Psoas muscle (tissue), 8 donors: ENCODE results near the gene SIPA1L3. TPM values are rescaled to one million over a fixed set of nuclear protein-coding genes. Genes with fewer than 3 reads are reported as not detected.

Source experiments
- ATAC-seq, 4 donors: fragments of 200-7000 bp; cut with Tn5 transposase; one replicate each; pipeline ENCODE4 v1.9.1; 2020; ENCODE audit warnings: moderate library complexity in 3 of 4, mild to moderate bottlenecking in 2 of 4
- DNase-seq, 2 donors: peaks; one replicate each; pipeline ENCODE4 v3.0.0-alpha.2; 2020
- H3K27ac ChIP-seq: fragments of 200-600 bp; one replicate; pipeline ENCODE4 v1.8.0; 2022
- H3K27me3 ChIP-seq, 3 donors: fragments of 200-600 bp in 1 of 3; one replicate each; pipeline versions ENCODE4 v1.6.1 to v1.8.0; 2013 to 2022; ENCODE audit warnings: low read length in 2 of 3, mild to moderate bottlenecking in 2 of 3, moderate library complexity in 1 of 3; ENCODE audit not compliant: insufficient read depth in 3 of 3
- H3K36me3 ChIP-seq, 2 donors: fragments of 200-600 bp in 1 of 2; one replicate each; pipeline versions ENCODE4 v1.6.1 to v1.8.0; 2013 to 2022; ENCODE audit warnings: low read depth in 1 of 2, mild to moderate bottlenecking in 1 of 2, moderate library complexity in 1 of 2; ENCODE audit not compliant: insufficient read depth in 1 of 2
- H3K4me1 ChIP-seq: fragments of 200-600 bp; one replicate; pipeline ENCODE4 v1.8.0; 2022
- H3K4me3 ChIP-seq: fragments of 200-600 bp; one replicate; pipeline ENCODE4 v1.8.0; 2022; ENCODE audit warnings: mild to moderate bottlenecking
- H3K9me3 ChIP-seq: fragments of 200-600 bp; one replicate; pipeline ENCODE4 v1.8.0; 2022
- WGBS, 3 donors: extraction: QIAGEN DNeasy Blood & Tissue Kit; methylation state at CpG; one replicate each; pipeline versions ENCODE4 v1.1.6 to v1.1.7; 2013; 5-methylcytosine and 5-hydroxymethylcytosine counted together
- intact Hi-C, 2 donors: fragments of 100-400 bp; cut with DNase I; formaldehyde crosslinking; loops; one replicate each; pipeline versions ENCODE4 v1.11.0 to v1.14.2; 2022
- polyA plus RNA-seq, 3 donors: library from polyadenylated mRNA; stranded (reverse); fragments of 200-250 nt; gene quantifications; one replicate each; pipeline ENCODE4 v1.2.3, GENCODE V29; 2013
- total RNA-seq, 4 donors: library from RNA; stranded (reverse); fragmentation: NEBNext Ultra II Directional in 2 of 4; extraction: Animal tissue kit (Norgen Biotek cat#: 25700) in 2 of 4; gene quantifications; one replicate each; pipeline versions ENCODE4 v1.2.1 to v1.2.4, GENCODE V29; 2021 to 2023
- TF ChIP-seq, protein P1 (sequence below): fragments of 200-600 bp; IDR thresholded peaks from one replicate; pipeline ENCODE4 v1.8.0; 2022; ENCODE audit warnings: antibody characterized with exemption
- donor health status: healthy with polysubstance abuse.
- donor health status: DM: no; HTN: no; CAD: no; lungs with moderate emphysema.
- donor health status: Bipolar disorder and iron deficiency.
- donor health status: healthy.
- donor health status: DM: yes; HTN: yes; CAD: no.
- donor health status: DM: no; HTN: no; CAD: no.
- donor health status: DM: no; HTN: no; CAD: no.
- donor health status: DM: yes; HTN: yes; CAD: no.

Gene SIPA1L3
- total and polyA plus RNA-seq, 7 donors, result 2.9 to 28.2 (median 8.3) TPM

DNA sequence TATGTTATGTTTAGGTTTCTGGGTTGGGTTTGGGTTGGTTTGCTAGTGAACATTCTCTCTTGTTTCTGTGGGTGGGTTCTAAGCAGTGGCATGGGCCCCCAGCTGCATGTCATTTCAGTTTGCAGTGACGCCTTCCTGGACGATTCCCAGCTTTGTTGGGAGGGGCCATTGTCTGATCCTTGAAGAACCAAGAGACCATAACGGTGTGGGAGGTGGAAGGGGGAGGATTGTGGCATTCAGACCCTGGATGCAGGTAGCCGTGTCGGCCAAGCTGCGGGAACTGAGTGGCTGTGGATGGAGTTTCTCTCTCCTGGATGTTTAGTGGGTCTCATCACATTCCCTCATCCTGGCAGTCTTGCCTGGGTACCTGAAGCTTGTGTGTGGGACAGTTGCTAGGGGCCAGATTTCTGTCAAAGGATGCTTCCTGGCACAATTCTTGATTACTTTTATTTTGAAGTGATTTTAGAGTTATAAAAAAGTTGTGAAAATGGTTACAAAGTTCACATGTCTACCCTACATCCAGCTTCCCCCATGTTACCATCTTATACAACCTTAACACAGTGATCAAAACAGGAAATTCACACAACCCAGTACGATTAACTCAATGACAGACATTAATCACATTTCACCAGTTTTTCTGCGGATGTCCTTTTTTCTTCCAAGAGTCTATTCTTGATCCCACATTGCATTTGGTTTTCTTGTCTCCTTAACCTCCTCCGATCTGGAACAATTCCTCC is 123.8 kb downstream of the SIPA1L3 start:
- TF ChIP-seq, protein P1, sequence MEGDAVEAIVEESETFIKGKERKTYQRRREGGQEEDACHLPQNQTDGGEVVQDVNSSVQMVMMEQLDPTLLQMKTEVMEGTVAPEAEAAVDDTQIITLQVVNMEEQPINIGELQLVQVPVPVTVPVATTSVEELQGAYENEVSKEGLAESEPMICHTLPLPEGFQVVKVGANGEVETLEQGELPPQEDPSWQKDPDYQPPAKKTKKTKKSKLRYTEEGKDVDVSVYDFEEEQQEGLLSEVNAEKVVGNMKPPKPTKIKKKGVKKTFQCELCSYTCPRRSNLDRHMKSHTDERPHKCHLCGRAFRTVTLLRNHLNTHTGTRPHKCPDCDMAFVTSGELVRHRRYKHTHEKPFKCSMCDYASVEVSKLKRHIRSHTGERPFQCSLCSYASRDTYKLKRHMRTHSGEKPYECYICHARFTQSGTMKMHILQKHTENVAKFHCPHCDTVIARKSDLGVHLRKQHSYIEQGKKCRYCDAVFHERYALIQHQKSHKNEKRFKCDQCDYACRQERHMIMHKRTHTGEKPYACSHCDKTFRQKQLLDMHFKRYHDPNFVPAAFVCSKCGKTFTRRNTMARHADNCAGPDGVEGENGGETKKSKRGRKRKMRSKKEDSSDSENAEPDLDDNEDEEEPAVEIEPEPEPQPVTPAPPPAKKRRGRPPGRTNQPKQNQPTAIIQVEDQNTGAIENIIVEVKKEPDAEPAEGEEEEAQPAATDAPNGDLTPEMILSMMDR, result no peak
- Histone ChIP-seq H3K36me3 (peaks cover 0 to 3% of the 10 kb centered on the region in 2 donors), H3K4me1 (peaks cover 3% of the 10 kb centered on the region), H3K27me3 (no peaks in the 10 kb centered on the region), H3K27ac (no peak overlapping the region), H3K9me3 (no peaks in the 10 kb centered on the region), H3K4me3 (no peak overlapping the region)
- ATAC-seq (no peak), DNase-seq (no peak)
- WGBS, 3 donors, result 85 to 87% (median 86%) methylated on average over 9 of the region's 9 CpGs
- intact Hi-C loops, result loop anchor here in 1 of 2 donors (10.0 kb wide), 1 partner anchor 126 kb away; the partner anchor contains the start of genes SIPA1L3 and WDR87

DNA sequence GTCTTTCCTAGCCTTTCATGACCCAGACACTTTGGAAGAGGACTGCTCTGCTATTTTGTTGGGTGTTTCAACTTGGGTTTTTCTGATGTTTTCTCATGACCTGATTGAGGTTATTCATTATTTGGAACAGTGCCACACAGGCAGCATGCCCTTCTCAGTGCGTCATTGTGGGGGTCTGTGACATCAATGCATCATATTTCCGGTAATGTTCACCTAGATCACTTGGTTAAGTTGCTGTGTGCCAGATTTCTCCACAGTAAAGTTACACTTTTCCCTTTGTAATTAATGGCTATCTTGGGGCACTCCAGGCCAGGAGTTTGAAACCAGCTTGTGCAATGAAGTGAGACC is 124.4 kb downstream of the SIPA1L3 start:
- intact Hi-C loops, result loop anchor here in 1 of 2 donors (10.0 kb wide), 1 partner anchor 127 kb away; the partner anchor contains the start of genes SIPA1L3 and WDR87
- H3K4me1 ChIP-seq, result peaks cover 8% of the 10 kb centered on the region
- TF ChIP-seq, protein P1, result no peak
- DNase-seq, result no peak
- no peak for ATAC-seq
- no peak overlapping the region for H3K4me3 ChIP-seq
- peaks cover 0 to 3% of the 10 kb centered on the region in 2 donors for H3K36me3 ChIP-seq
- 91 to 96% (median 92%) methylated on average over 2 of the region's 2 CpGs for WGBS, 3 donors
- no peaks in the 10 kb centered on the region for H3K27me3 ChIP-seq
- no peak overlapping the region for H3K27ac ChIP-seq
- no peaks in the 10 kb centered on the region for H3K9me3 ChIP-seq

GRCh38 chr19:38032151-38032550 is 125.1 kb downstream of the SIPA1L3 start:
- TF ChIP-seq, protein P1, result no peak
- intact Hi-C loops, result loop anchor here in 1 of 2 donors (10.0 kb wide), 1 partner anchor 127 kb away; the partner anchor contains the start of genes SIPA1L3 and WDR87
- Histone ChIP-seq H3K27ac (no peak overlapping the region), H3K4me3 (no peak overlapping the region), H3K27me3 (no peaks in the 10 kb centered on the region), H3K4me1 (peaks cover 16% of the 10 kb centered on the region), H3K9me3 (no peaks in the 10 kb centered on the region), H3K36me3 (peaks cover 0 to 3% of the 10 kb centered on the region in 2 donors)
- ATAC-seq (no peak), DNase-seq (no peak)
- WGBS, 3 donors, result 73 to 85% (median 78%) methylated on average over 4 of the region's 4 CpGs

- no peak for ATAC-seq
- WGBS, 3 donors, result 83 to 85% (median 85%) methylated on average over 5 of the region's 5 CpGs
- peaks cover 24% of the 10 kb centered on the region for H3K4me1 ChIP-seq
- no peaks in the 10 kb centered on the region for H3K9me3 ChIP-seq
- peaks cover 0 to 3% of the 10 kb centered on the region in 2 donors for H3K36me3 ChIP-seq
- TF ChIP-seq, protein P1, result no peak
- DNase-seq, result no peak
- intact Hi-C loops, result loop anchor here in 1 of 2 donors (10.0 kb wide), 1 partner anchor 128 kb away; the partner anchor contains the start of genes SIPA1L3 and WDR87
- no peak overlapping the region for H3K27ac ChIP-seq
- H3K27me3 ChIP-seq, result no peaks in the 10 kb centered on the region
- no peak overlapping the region for H3K4me3 ChIP-seq
These were observed 125.9 kb downstream of the SIPA1L3 start for GRCh38 chr19:38032951-38033350.
